ENCODE data around the gene ZNF443.

GRCh38 chr19:12485052-12485416 is 44.2 kb upstream of the ZNF443 start:
- TF ChIP-seq, protein P1, sequence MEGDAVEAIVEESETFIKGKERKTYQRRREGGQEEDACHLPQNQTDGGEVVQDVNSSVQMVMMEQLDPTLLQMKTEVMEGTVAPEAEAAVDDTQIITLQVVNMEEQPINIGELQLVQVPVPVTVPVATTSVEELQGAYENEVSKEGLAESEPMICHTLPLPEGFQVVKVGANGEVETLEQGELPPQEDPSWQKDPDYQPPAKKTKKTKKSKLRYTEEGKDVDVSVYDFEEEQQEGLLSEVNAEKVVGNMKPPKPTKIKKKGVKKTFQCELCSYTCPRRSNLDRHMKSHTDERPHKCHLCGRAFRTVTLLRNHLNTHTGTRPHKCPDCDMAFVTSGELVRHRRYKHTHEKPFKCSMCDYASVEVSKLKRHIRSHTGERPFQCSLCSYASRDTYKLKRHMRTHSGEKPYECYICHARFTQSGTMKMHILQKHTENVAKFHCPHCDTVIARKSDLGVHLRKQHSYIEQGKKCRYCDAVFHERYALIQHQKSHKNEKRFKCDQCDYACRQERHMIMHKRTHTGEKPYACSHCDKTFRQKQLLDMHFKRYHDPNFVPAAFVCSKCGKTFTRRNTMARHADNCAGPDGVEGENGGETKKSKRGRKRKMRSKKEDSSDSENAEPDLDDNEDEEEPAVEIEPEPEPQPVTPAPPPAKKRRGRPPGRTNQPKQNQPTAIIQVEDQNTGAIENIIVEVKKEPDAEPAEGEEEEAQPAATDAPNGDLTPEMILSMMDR (IDR thresholded peaks at IDR 0.05), result no peak
- no peak for TF ChIP-seq POLR2A (IDR thresholded peaks at IDR 0.05)
